Subcutaneous adipose tissue (tissue), 4 donors: ENCODE measurements around the gene TEX2. TPM values are rescaled to one million over a fixed set of nuclear protein-coding genes. Genes with fewer than 3 reads are reported as not detected.

Source experiments
- CTCF ChIP-seq: fragments of 450-650 bp; IDR thresholded peaks from one replicate; pipeline ENCODE4 v1.5.1; 2016; ENCODE audit warnings: low read depth, mild to moderate bottlenecking, control low read depth, antibody characterized with exemption, moderate library complexity
- total RNA-seq, 4 donors: library from RNA; depleted of rRNA; stranded (reverse); fragments of >200 nt; gene quantifications; one replicate each; pipeline ENCODE4 v1.1.0, GENCODE V29; 2016

TEX2 gene
- total RNA-seq, 4 donors from 2014 or later = 75.3 to 119 (median 102) TPM

- no peak for TF ChIP-seq CTCF
Observed at GRCh38 chr17:64223931-64224629, 39.0 kb downstream of the TEX2 start.

- no peak for TF ChIP-seq CTCF
Observed at GRCh38 chr17:64223283-64223682, 39.8 kb downstream of the TEX2 start.

- no peak for TF ChIP-seq CTCF
Observed at GRCh38 chr17:64221679-64222078, 41.4 kb downstream of the TEX2 start.

GRCh38 chr17:64219571-64219970 lies 43.5 kb downstream of the TEX2 start:
- TF ChIP-seq CTCF = no peak

- TF ChIP-seq CTCF = no peak
Observed at GRCh38 chr17:64218066-64218465, 45.0 kb downstream of the TEX2 start.

GRCh38 chr17:64217249-64217691 lies 45.8 kb downstream of the TEX2 start:
- TF ChIP-seq CTCF = no peak

- TF ChIP-seq CTCF = no peak
Observed at GRCh38 chr17:64216338-64217248, 46.5 kb downstream of the TEX2 start.
